ENCODE data around the gene ZFR2. TPM values are rescaled to one million over a fixed set of nuclear protein-coding genes. Genes with fewer than 3 reads are reported as not detected.

ZFR2 gene
- total and polyA plus RNA-seq, 4 donors, result not detected

DNA sequence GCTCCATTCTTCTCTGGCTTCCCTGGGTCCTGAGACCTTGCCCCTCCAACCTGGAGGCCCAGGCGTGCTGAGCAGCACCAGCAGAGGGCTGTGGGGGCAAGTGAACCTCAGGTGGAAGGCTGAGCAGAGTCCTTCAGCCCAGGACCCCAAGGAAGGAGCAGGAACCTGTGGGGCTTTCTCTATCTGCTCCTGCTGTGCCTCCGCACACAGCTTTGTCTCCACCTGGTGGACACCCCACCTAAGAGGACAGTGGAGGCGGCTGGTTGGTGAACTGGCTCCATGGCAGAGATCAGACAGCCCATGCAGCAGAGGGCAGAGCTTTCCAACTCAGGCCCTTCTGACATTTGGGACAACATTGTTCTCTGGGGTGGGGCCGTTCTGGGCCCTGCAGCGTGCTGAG lies 19.7 kb downstream of the ZFR2 start:
- 49% methylated on average over 5 of the region's 5 CpGs for WGBS
- no peaks in the 10 kb centered on the region for H3K27me3 ChIP-seq (ENCODE audit: control insufficient read depth in 4 of 4, insufficient read depth in 4 of 4, low read length in 3 of 4)
- TF ChIP-seq, protein P1, sequence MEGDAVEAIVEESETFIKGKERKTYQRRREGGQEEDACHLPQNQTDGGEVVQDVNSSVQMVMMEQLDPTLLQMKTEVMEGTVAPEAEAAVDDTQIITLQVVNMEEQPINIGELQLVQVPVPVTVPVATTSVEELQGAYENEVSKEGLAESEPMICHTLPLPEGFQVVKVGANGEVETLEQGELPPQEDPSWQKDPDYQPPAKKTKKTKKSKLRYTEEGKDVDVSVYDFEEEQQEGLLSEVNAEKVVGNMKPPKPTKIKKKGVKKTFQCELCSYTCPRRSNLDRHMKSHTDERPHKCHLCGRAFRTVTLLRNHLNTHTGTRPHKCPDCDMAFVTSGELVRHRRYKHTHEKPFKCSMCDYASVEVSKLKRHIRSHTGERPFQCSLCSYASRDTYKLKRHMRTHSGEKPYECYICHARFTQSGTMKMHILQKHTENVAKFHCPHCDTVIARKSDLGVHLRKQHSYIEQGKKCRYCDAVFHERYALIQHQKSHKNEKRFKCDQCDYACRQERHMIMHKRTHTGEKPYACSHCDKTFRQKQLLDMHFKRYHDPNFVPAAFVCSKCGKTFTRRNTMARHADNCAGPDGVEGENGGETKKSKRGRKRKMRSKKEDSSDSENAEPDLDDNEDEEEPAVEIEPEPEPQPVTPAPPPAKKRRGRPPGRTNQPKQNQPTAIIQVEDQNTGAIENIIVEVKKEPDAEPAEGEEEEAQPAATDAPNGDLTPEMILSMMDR (IDR thresholded peaks at IDR 0.05; ENCODE audit: low read depth, low read length, missing input control), result peak; percentile 26
- TF ChIP-seq HNF4G (IDR thresholded peaks at IDR 0.05) (no peak), RAD21 (IDR thresholded peaks at IDR 0.05) (peak in 1 of 2 donors; percentile 45)
- TF ChIP-seq, protein P2, sequence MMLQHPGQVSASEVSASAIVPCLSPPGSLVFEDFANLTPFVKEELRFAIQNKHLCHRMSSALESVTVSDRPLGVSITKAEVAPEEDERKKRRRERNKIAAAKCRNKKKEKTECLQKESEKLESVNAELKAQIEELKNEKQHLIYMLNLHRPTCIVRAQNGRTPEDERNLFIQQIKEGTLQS (IDR thresholded peaks at IDR 0.05), result no peak
- H3K4me3 ChIP-seq (ENCODE audit: low read depth in 1 of 3, low read length in 3 of 3), result no peak overlapping the region
- peaks cover 0 to 6% (median 0%) of the 10 kb centered on the region in 4 donors for H3K9me3 ChIP-seq (ENCODE audit: control insufficient read depth in 4 of 4, low read length in 3 of 4)
- H3K4me1 ChIP-seq (ENCODE audit: control insufficient read depth in 4 of 4, insufficient read depth in 4 of 4, low read length in 3 of 4), result no peaks in the 10 kb centered on the region
- DNase-seq (ENCODE audit: low spot score), result no peak
- no peaks in the 10 kb centered on the region for H3K36me3 ChIP-seq (ENCODE audit: control insufficient read depth in 4 of 4, insufficient read depth in 3 of 4, low read depth in 1 of 4, low read length in 3 of 4)
- H3K27ac ChIP-seq (ENCODE audit: low read depth in 1 of 2, low read length in 2 of 2), result no peak overlapping the region
- no peak overlapping the region for H3K9ac ChIP-seq (ENCODE audit: low read depth in 1 of 2, low read length in 2 of 2)

DNA sequence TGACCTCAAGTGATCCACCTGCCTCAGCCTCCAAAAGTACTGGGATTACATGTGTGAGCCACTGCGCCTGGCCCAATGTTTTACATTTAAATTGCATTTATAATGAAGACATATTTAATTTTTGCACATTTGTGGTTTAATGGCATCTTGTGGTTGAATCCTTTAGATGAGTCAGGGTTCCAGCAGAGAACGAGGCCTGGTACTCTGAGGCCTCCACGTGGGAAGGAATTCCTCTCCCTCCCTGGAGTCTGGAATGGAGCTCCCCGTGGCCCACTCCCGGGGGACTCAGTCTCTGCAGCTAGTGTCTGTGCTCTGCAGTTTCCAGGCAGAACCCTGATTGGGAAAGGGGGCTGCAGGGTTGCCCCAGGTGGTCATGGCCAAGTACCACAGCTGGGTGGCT lies 24.2 kb downstream of the ZFR2 start:
- Histone ChIP-seq H3K36me3 (ENCODE audit: control insufficient read depth in 4 of 4, insufficient read depth in 3 of 4, low read depth in 1 of 4, low read length in 3 of 4) (no peaks in the 10 kb centered on the region), H3K27me3 (ENCODE audit: control insufficient read depth in 4 of 4, insufficient read depth in 4 of 4, low read length in 3 of 4) (no peaks in the 10 kb centered on the region), H3K27ac (ENCODE audit: low read depth in 1 of 2, low read length in 2 of 2) (no peak overlapping the region), H3K9me3 (ENCODE audit: control insufficient read depth in 4 of 4, low read length in 3 of 4) (no peaks in the 10 kb centered on the region), H3K4me3 (ENCODE audit: low read depth in 1 of 3, low read length in 3 of 3) (no peak overlapping the region), H3K4me1 (ENCODE audit: control insufficient read depth in 4 of 4, insufficient read depth in 4 of 4, low read length in 3 of 4) (no peaks in the 10 kb centered on the region), H3K9ac (ENCODE audit: low read depth in 1 of 2, low read length in 2 of 2) (no peak overlapping the region)
- WGBS, result 76% methylated on average over 5 of the region's 5 CpGs
- no peak for TF ChIP-seq RXRA (IDR thresholded peaks at IDR 0.05)
- TF ChIP-seq GABPA (IDR thresholded peaks at IDR 0.05 in 1 of 2, conservative IDR thresholded peaks at IDR 0.05 in 1 of 2), result no peak
- TF ChIP-seq, protein P1 (IDR thresholded peaks at IDR 0.05; ENCODE audit: low read depth, low read length, missing input control), result no peak
- no peak for TF ChIP-seq HNF4A (conservative IDR thresholded peaks at IDR 0.05)
- TF ChIP-seq RAD21 (IDR thresholded peaks at IDR 0.05), result no peak
- TF ChIP-seq, protein P3, sequence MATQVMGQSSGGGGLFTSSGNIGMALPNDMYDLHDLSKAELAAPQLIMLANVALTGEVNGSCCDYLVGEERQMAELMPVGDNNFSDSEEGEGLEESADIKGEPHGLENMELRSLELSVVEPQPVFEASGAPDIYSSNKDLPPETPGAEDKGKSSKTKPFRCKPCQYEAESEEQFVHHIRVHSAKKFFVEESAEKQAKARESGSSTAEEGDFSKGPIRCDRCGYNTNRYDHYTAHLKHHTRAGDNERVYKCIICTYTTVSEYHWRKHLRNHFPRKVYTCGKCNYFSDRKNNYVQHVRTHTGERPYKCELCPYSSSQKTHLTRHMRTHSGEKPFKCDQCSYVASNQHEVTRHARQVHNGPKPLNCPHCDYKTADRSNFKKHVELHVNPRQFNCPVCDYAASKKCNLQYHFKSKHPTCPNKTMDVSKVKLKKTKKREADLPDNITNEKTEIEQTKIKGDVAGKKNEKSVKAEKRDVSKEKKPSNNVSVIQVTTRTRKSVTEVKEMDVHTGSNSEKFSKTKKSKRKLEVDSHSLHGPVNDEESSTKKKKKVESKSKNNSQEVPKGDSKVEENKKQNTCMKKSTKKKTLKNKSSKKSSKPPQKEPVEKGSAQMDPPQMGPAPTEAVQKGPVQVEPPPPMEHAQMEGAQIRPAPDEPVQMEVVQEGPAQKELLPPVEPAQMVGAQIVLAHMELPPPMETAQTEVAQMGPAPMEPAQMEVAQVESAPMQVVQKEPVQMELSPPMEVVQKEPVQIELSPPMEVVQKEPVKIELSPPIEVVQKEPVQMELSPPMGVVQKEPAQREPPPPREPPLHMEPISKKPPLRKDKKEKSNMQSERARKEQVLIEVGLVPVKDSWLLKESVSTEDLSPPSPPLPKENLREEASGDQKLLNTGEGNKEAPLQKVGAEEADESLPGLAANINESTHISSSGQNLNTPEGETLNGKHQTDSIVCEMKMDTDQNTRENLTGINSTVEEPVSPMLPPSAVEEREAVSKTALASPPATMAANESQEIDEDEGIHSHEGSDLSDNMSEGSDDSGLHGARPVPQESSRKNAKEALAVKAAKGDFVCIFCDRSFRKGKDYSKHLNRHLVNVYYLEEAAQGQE (IDR thresholded peaks at IDR 0.05), result no peak
- TF ChIP-seq FOXA2 (IDR thresholded peaks at IDR 0.05), result no peak
- no peak for TF ChIP-seq FOXA1 (IDR thresholded peaks at IDR 0.05)
- TF ChIP-seq JUND (IDR thresholded peaks at IDR 0.05), result no peak
- TF ChIP-seq, protein P4, sequence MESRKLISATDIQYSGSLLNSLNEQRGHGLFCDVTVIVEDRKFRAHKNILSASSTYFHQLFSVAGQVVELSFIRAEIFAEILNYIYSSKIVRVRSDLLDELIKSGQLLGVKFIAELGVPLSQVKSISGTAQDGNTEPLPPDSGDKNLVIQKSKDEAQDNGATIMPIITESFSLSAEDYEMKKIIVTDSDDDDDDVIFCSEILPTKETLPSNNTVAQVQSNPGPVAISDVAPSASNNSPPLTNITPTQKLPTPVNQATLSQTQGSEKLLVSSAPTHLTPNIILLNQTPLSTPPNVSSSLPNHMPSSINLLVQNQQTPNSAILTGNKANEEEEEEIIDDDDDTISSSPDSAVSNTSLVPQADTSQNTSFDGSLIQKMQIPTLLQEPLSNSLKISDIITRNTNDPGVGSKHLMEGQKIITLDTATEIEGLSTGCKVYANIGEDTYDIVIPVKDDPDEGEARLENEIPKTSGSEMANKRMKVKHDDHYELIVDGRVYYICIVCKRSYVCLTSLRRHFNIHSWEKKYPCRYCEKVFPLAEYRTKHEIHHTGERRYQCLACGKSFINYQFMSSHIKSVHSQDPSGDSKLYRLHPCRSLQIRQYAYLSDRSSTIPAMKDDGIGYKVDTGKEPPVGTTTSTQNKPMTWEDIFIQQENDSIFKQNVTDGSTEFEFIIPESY (IDR thresholded peaks at IDR 0.05), result no peak
- no peak for DNase-seq (ENCODE audit: low spot score)
